ENCODE measurements around the gene CCDC93. TPM values are rescaled to one million over a fixed set of nuclear protein-coding genes. Genes with fewer than 3 reads are reported as not detected.
"Not testable (repeated sequence)": the region's sequence is repeated elsewhere in the genome, so short reads cannot be mapped to it uniquely, and the experiment has no call there.

Gene CCDC93
- total RNA-seq, 4 donors from 2014 or later: 41.6 to 450 (median 80.7) TPM

GRCh38 chr2:117930775-117931174, 83.1 kb downstream of the CCDC93 start:
- TF ChIP-seq POLR2A (IDR thresholded peaks at IDR 0.05): no peak
- TF ChIP-seq EP300 (IDR thresholded peaks at IDR 0.05; ENCODE audit: low read depth): no peak
- no peak for TF ChIP-seq CTCF (IDR thresholded peaks at IDR 0.05)
- no peak for TF ChIP-seq POLR2AphosphoS5 (IDR thresholded peaks at IDR 0.05)
- Histone ChIP-seq H3K27ac (no peak overlapping the region), H3K36me3 (peaks cover 0 to 62% (median 20%) of the 10 kb centered on the region in 4 donors), H3K9me3 (no peaks in the 10 kb centered on the region), H3K27me3 (no peaks in the 10 kb centered on the region), H3K4me3 (no peak overlapping the region), H3K4me1 (no peaks in the 10 kb centered on the region)
- no peak for DNase-seq
- intact Hi-C loops (cut with DNase I; ENCODE audit: low total_unique reads): no loop called here
- WGBS, 2 donors (ENCODE audit: low coverage in 1 of 2): 70 to 88% methylated on average over 3 to 4 of the region's 4 CpGs
- in situ Hi-C loops (cut with MboI; ENCODE audit: low pct_ligation_motif_present in 1 of 4, low pct_unique_long_range_greater_than_20kb in 1 of 4, low sequenced_read_pairs in 3 of 4): no loop called here

GRCh38 chr2:117923471-117923870, 90.4 kb downstream of the CCDC93 start:
- in situ Hi-C loops (cut with MboI; ENCODE audit: low pct_ligation_motif_present in 1 of 4, low pct_unique_long_range_greater_than_20kb in 1 of 4, low sequenced_read_pairs in 3 of 4); H3K4me1 ChIP-seq; intact Hi-C loops (cut with DNase I; ENCODE audit: low total_unique reads); H3K27me3 ChIP-seq; H3K27ac ChIP-seq; H3K4me3 ChIP-seq; H3K9me3 ChIP-seq; DNase-seq: not testable (repeated sequence)
- peaks cover 0 to 35% (median 14%) of the 10 kb centered on the region in 4 donors for H3K36me3 ChIP-seq
- 87% methylated on average over 9 of the region's 9 CpGs; no CpG with 5 or more reads in 1 of the 2 donors for WGBS, 2 donors (ENCODE audit: low coverage in 1 of 2)

- Histone ChIP-seq H3K36me3 (peaks cover 0 to 40% (median 18%) of the 10 kb centered on the region in 4 donors), H3K27ac (no peak overlapping the region), H3K4me3 (no peak overlapping the region), H3K9me3 (no peaks in the 10 kb centered on the region), H3K27me3 (no peaks in the 10 kb centered on the region), H3K4me1 (peaks cover 0 to 5% (median 0%) of the 10 kb centered on the region in 4 donors)
- WGBS, 2 donors (ENCODE audit: low coverage in 1 of 2): 95% methylated on average over 3 of the region's 3 CpGs; no CpG with 5 or more reads in 1 of the 2 donors
- TF ChIP-seq CTCF (IDR thresholded peaks at IDR 0.05): no peak
- TF ChIP-seq POLR2A (IDR thresholded peaks at IDR 0.05): no peak
- TF ChIP-seq EP300 (IDR thresholded peaks at IDR 0.05; ENCODE audit: low read depth): no peak
- TF ChIP-seq POLR2AphosphoS5 (IDR thresholded peaks at IDR 0.05): no peak
- DNase-seq: no peak
- intact Hi-C loops (cut with DNase I; ENCODE audit: low total_unique reads): no loop called here
- in situ Hi-C loops (cut with MboI; ENCODE audit: low pct_ligation_motif_present in 1 of 4, low pct_unique_long_range_greater_than_20kb in 1 of 4, low sequenced_read_pairs in 3 of 4): no loop called here
Measured at GRCh38 chr2:117921520-117921919, 92.3 kb downstream of the CCDC93 start.

- Histone ChIP-seq H3K36me3 (peaks cover 0 to 43% (median 18%) of the 10 kb centered on the region in 4 donors), H3K27ac (no peak overlapping the region), H3K4me3 (no peak overlapping the region), H3K4me1 (peaks cover 0 to 5% (median 0%) of the 10 kb centered on the region in 4 donors), H3K9me3 (no peaks in the 10 kb centered on the region), H3K27me3 (no peaks in the 10 kb centered on the region)
- TF ChIP-seq POLR2AphosphoS5 (IDR thresholded peaks at IDR 0.05) (no peak), CTCF (IDR thresholded peaks at IDR 0.05) (no peak), EP300 (IDR thresholded peaks at IDR 0.05; ENCODE audit: low read depth) (no peak), POLR2A (IDR thresholded peaks at IDR 0.05) (no peak)
- intact Hi-C loops (cut with DNase I; ENCODE audit: low total_unique reads): no loop called here
- in situ Hi-C loops (cut with MboI; ENCODE audit: low pct_ligation_motif_present in 1 of 4, low pct_unique_long_range_greater_than_20kb in 1 of 4, low sequenced_read_pairs in 3 of 4): no loop called here
- peak; percentile 67 for DNase-seq
- WGBS, 2 donors (ENCODE audit: low coverage in 1 of 2): 81% methylated on average over 7 of the region's 7 CpGs; no CpG with 5 or more reads in 1 of the 2 donors
Measured at GRCh38 chr2:117918608-117919007, 95.3 kb downstream of the CCDC93 start.
